GM10248 (cell line): ENCODE measurements around the gene POGLUT3.

Experiments
- CTCF ChIA-PET: fragments of 300-600 bp; sonication (Branson Sonifier 250); formaldehyde crosslinking; extraction: SDS; loops from one replicate; lab custom pipeline; 2021; ENCODE audit warnings: antibody characterized with exemption; lab: Yijun Ruan, JAX
- POLR2A ChIA-PET: fragments of 350-650 bp; sonication (Branson Sonifier 250); formaldehyde crosslinking; extraction: SDS; loops from one replicate; lab custom pipeline; 2020; ENCODE audit warnings: antibody characterized with exemption; lab: Yijun Ruan, JAX
- DNase-seq: peaks from one replicate; pipeline ENCODE4 v3.0.0; 2012; ENCODE audit errors: extremely low spot score
- TF ChIP-seq, protein P1 (sequence below): IDR thresholded peaks from 2 replicates; pipeline ENCODE4 v1.5.1; 2012; ENCODE audit warnings: mild to moderate bottlenecking, low read depth; ENCODE audit errors: extremely low read depth, missing control alignments, control extremely low read depth

POGLUT3 gene

DNA sequence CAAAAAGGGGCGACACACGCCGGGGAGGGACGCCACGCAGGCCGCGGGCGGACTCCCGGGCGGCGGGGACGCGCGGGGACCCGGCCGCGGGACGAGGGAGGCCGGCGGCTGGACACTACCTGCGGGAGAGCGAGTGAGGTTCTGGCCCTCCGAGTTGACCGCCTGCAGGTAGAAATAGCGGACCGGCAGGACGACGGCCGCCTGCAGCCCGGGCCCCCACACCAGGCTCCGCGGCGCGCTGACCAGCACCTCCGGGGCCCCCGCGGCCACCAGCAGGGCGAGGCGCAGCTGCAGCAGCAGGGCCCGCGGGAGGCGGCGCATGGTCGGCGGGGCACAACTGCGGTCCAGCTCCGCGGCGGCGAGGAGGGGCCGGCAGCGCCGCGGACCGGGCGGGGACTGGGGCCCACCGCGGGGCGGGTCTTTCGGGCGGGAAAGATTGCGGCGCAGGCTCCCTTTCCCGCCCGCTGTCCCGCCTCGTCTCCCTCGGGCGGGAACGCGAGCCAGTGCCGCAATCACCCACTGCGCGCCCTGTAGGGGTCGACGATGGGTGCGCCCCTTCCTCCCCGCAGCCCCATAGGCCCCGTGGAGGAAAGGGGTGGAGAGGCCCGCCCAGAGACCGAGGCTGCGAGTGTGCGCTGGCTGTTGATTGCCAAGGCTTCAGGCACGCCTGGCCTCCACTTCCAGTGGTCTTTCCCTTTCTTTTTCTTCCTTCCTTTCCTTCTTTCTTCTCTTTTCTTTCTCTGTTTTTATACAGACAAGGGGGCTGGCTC is at the start of gene POGLUT3:
TSS of gene POGLUT3 (minus strand) at position 339 of the 770 bp plus-strand sequence. CDS start at position 321, 18 bp downstream.
- DNase-seq = peak; percentile 76
- TF ChIP-seq, protein P1, sequence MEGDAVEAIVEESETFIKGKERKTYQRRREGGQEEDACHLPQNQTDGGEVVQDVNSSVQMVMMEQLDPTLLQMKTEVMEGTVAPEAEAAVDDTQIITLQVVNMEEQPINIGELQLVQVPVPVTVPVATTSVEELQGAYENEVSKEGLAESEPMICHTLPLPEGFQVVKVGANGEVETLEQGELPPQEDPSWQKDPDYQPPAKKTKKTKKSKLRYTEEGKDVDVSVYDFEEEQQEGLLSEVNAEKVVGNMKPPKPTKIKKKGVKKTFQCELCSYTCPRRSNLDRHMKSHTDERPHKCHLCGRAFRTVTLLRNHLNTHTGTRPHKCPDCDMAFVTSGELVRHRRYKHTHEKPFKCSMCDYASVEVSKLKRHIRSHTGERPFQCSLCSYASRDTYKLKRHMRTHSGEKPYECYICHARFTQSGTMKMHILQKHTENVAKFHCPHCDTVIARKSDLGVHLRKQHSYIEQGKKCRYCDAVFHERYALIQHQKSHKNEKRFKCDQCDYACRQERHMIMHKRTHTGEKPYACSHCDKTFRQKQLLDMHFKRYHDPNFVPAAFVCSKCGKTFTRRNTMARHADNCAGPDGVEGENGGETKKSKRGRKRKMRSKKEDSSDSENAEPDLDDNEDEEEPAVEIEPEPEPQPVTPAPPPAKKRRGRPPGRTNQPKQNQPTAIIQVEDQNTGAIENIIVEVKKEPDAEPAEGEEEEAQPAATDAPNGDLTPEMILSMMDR = no peak
- CTCF ChIA-PET = interaction anchor here (0.6 kb wide), 1 partner anchor 489 kb away, joined by 3 read pairs; the partner anchor contains the start of gene CUL5
- POLR2A ChIA-PET = interaction anchor here (0.6 kb wide), 1 partner anchor 117 kb away, joined by 3 read pairs; no protein-coding TSS in a partner anchor

DNA sequence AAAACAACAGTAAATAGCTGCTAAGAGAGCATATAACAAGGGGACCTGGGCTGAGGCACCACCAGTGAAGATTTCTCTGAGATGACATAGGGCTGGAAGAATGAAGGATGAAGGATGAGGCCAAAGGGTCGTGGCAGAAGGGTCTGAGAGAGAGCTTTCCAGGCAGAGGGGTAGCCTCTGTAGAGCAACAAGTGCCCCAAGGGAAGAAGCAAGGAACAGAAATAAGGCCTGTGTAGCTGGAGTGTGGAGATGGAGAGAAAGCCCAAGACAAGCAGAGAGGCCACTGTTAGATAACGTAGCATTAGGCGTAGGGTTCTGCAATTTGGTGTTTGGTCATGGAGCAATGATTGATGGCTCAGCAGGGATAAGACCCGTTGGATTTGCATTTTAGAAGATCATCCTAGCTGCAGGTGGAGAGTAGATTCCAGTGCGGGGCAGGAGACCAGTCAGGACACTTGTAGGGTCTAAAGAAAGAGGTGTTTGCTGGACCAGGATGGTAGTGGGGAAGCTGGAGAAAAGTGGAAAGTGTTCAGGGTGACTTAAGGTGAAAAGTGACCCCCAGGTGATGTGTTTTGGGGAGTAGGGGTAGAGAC is 47.8 kb upstream of the POGLUT3 start:
- POLR2A ChIA-PET = no interaction called here
- TF ChIP-seq, protein P1 = no peak
- CTCF ChIA-PET = interaction anchor here (2.3 kb wide), 2 partner anchors 13 to 23 kb away, joined by 6 to 8 read pairs; no protein-coding TSS in a partner anchor
- no peak for DNase-seq

DNA sequence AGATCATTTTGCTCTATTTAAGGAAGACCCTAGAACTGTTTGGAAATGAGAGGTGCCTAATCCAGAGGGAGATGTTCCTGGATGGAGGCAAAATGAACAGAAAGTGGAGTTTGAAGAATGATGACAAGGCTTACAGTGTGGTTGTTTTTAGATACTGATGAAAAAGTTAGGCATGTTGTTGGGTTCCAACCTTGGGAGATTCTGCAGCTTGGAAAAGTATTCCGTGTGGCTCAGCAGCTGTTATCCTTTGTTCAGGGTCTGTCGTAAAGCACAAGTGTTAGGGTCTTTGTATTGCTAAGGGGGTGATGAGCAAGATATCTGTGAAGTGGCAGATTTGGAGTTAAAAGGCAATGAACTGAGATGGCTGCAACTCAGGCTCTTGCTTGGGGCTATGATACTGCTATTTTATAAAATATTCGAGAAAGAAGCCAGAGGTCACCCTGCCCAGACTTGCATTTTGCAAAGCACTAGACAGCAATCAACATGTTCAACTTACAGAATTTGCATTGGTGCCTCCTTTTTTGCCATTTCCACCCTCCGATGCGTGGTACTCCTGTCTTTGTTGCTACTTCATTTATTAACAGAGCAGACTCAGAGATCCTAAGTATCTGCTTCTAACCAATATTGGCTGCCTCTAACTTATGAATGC is 45.3 kb upstream of the POGLUT3 start:
- TF ChIP-seq, protein P1 = no peak
- no peak for DNase-seq
- POLR2A ChIA-PET = no interaction called here
- CTCF ChIA-PET = interaction anchor here (1.8 to 2.3 kb wide), 2 partner anchors 13 to 25 kb away, joined by 5 to 8 read pairs; no protein-coding TSS in a partner anchor

GRCh38 chr11:108541531-108541930 is 43.3 kb upstream of the POGLUT3 start:
- CTCF ChIA-PET = interaction anchor here (1.2 kb wide), 1 partner anchor 21 kb away, joined by 3 read pairs; no protein-coding TSS in a partner anchor
- TF ChIP-seq, protein P1 = no peak
- POLR2A ChIA-PET = no interaction called here
- no peak for DNase-seq

DNA sequence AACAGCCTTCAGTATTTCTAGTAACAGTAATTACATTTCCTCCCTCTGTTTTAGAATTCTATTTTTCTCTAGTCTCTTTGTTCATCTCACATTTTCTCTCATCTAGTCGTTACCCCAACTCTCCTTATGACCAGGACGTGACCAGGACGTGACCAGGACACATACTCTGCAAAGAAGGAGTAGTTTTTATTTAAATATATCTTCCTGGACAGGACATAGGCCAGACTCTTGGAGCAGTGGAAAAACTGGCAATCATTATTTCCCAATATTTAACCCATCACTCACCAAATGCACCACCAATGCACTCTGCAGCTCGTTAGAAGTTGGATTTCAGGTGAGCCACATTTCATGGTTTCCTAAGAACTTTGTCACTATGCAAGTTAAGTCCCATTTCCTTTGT is 40.3 kb upstream of the POGLUT3 start:
- TF ChIP-seq, protein P1 = no peak
- POLR2A ChIA-PET = no interaction called here
- CTCF ChIA-PET = interaction anchor here (1.2 to 2.3 kb wide), 3 partner anchors 9 to 51 kb away, joined by 3 to 5 read pairs (median 5); no protein-coding TSS in a partner anchor
- no peak for DNase-seq

DNA sequence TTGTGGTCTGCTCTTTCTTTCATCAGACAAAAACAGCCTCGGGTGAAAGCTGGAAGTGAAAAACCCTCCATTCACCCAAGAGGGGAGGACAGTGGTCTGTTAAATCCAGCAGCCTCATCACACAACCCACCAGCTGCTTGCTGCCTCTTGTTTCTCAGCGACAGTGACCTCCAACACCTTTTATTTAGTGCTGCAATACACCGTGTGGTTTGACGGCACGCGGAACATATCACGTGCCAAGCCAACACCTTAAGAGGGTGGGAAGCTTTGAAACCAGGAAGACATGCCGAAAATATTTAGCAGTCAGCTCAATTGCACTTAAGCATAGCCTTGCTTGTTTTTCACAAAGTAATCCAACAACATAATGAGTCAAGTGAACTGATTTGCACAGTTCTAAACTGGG is 39.8 kb upstream of the POGLUT3 start:
- no peak for DNase-seq
- CTCF ChIA-PET = interaction anchor here (0.7 to 2.3 kb wide), 4 partner anchors 8 to 56 kb away, joined by 3 to 5 read pairs (median 4); no protein-coding TSS in a partner anchor
- POLR2A ChIA-PET = no interaction called here
- TF ChIP-seq, protein P1 = no peak
